Transverse colon (tissue), 4 donors: ENCODE data around the gene MED25.

Experiments used
- POLR2A ChIP-seq: fragments of 450-650 bp; IDR thresholded peaks from one replicate; pipeline ENCODE4 v1.6.1; 2016; ENCODE audit warnings: antibody characterized with exemption, mild to moderate bottlenecking, moderate library complexity
- POLR2AphosphoS5 ChIP-seq, 3 donors: sonication (generic); formaldehyde crosslinking; IDR thresholded peaks; one replicate each; pipeline ENCODE4 v1.6.1; 2016; ENCODE audit warnings: antibody characterized with exemption in 3 of 3
- TF ChIP-seq, protein P1 (sequence below), 5 experiments: fragments of 200-600 bp in 3 of 5; fragments of 450-650 bp in 2 of 5; sonication (generic) in 3 of 5; IDR thresholded peaks; 1 replicate in 2 of 5; 2 replicates in 3 of 5; pipeline ENCODE4 v1.5.1; 2016 to 2017; ENCODE audit warnings: antibody characterized with exemption in 5 of 5, inconsistent platforms in 3 of 5, mild to moderate bottlenecking in 2 of 5, moderate library complexity in 1 of 5

DNA sequence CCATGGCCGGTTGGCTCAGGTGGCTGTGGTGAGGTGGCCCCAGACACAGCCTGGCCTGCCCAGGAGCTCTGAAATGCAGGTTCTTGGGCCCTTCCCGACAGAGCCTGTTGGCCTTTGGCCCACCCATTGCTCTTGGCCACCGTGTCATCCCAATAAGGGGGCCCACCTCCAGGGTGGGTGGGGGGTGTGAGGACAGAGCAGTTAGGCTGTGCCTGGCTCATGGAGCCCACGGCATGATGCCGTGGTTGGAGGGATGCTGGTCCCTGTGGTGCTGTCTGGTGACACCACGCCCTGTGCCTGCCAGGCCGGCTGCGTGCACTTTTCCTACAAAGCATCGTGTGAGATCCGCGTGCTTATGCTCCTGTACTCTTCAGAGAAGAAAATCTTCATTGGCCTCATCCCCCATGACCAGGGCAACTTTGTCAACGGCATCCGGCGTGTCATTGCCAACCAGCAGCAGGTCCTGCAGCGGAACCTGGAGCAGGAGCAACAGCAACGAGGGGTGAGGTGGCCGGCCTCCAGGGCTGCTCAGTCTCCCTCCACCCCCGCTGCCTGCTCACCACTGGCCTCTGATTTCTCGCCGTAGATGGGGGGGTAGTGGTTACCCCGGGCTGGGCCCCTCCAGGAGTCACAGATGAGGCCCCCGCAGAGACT is 41.7 kb downstream of the MED25 start:
- TF ChIP-seq POLR2AphosphoS5 (IDR thresholded peaks at IDR 0.05) (no peak), POLR2A (no peak)
- TF ChIP-seq, protein P1, sequence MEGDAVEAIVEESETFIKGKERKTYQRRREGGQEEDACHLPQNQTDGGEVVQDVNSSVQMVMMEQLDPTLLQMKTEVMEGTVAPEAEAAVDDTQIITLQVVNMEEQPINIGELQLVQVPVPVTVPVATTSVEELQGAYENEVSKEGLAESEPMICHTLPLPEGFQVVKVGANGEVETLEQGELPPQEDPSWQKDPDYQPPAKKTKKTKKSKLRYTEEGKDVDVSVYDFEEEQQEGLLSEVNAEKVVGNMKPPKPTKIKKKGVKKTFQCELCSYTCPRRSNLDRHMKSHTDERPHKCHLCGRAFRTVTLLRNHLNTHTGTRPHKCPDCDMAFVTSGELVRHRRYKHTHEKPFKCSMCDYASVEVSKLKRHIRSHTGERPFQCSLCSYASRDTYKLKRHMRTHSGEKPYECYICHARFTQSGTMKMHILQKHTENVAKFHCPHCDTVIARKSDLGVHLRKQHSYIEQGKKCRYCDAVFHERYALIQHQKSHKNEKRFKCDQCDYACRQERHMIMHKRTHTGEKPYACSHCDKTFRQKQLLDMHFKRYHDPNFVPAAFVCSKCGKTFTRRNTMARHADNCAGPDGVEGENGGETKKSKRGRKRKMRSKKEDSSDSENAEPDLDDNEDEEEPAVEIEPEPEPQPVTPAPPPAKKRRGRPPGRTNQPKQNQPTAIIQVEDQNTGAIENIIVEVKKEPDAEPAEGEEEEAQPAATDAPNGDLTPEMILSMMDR (IDR thresholded peaks at IDR 0.05) = no peak
